ENCODE measurements around the gene NTNG1.

DNA sequence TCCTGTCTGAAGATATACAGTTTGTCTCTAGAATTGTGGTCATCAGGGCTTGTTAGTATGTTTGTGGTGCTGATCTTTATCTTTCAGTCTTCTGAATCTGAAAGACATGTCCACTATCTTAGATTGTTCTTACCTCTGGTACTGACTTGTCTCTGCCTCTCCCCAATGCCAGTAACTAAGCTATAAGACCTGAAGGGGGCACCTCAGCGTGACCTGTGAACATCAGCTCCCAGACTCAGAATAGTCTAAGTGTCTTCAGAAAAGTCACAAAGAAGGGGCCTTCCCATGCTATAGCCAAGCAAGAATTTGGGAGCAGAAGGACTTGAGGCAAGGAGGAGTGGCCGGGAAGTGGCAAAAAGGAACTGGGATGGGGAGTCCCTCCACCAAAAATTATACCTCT is 178.1 kb downstream of the NTNG1 start:
- no peak for TF ChIP-seq POLR2A (IDR thresholded peaks at IDR 0.05; ENCODE audit: low read depth, low read length)
- no peak for TF ChIP-seq MXI1 (IDR thresholded peaks at IDR 0.05; ENCODE audit: borderline replicate concordance, low read depth, low read length)
- no peak for TF ChIP-seq CTCF (conservative IDR thresholded peaks at IDR 0.05; ENCODE audit: low read depth, low read length)
- no peak for TF ChIP-seq MAFK (IDR thresholded peaks at IDR 0.05; ENCODE audit: low read depth, low read length)
- no peak for TF ChIP-seq CEBPB (IDR thresholded peaks at IDR 0.05; ENCODE audit: low read depth, low read length)
- TF ChIP-seq NFE2L2 (IDR thresholded peaks at IDR 0.05; ENCODE audit: low read depth, low read length) = no peak
- TF ChIP-seq SMC3 (IDR thresholded peaks at IDR 0.05; ENCODE audit: low read depth, low read length) = no peak
- no peak for TF ChIP-seq MAZ (IDR thresholded peaks at IDR 0.05; ENCODE audit: borderline replicate concordance, low read depth, low read length)
- no peak for TF ChIP-seq RAD21 (IDR thresholded peaks at IDR 0.05; ENCODE audit: low read length)
- TF ChIP-seq USF2 (IDR thresholded peaks at IDR 0.05; ENCODE audit: low read depth, low read length) = no peak

Data from IMR-90 (cell line).